HUES48 (cell line): ENCODE data around the gene GP1BB.
A peak's percentile ranks its signal among the peaks of the same experiment; 100 is the strongest.

ENCODE experiments used
- H3K27ac ChIP-seq: one replicate; pipeline ENCODE4 v1.7.0; 2013; ENCODE audit warnings: low read depth, low read length, inconsistent platforms
- H3K27me3 ChIP-seq: 2 replicates; pipeline ENCODE4 v1.6.1; 2013; ENCODE audit warnings: mild to moderate bottlenecking, low read length; ENCODE audit not compliant: control insufficient read depth, insufficient read depth
- H3K36me3 ChIP-seq: 2 replicates; pipeline ENCODE4 v1.6.1; 2013; ENCODE audit warnings: low read length; ENCODE audit not compliant: control insufficient read depth, insufficient read depth
- H3K4me1 ChIP-seq: 2 replicates; pipeline ENCODE4 v1.6.1; 2013; ENCODE audit warnings: mild to moderate bottlenecking, low read length; ENCODE audit not compliant: control insufficient read depth, insufficient read depth
- H3K4me3 ChIP-seq: 2 replicates; pipeline ENCODE4 v1.5.1; 2013; ENCODE audit warnings: mild to moderate bottlenecking, low read depth, low read length
- H3K9ac ChIP-seq: 2 replicates; pipeline ENCODE4 v1.6.1; 2013; ENCODE audit warnings: mild to moderate bottlenecking, low read depth, low read length, moderate library complexity
- H3K9me3 ChIP-seq: 2 replicates; pipeline ENCODE4 v1.6.1; 2013; ENCODE audit warnings: low read length; ENCODE audit not compliant: control insufficient read depth, insufficient read depth

GP1BB gene

DNA sequence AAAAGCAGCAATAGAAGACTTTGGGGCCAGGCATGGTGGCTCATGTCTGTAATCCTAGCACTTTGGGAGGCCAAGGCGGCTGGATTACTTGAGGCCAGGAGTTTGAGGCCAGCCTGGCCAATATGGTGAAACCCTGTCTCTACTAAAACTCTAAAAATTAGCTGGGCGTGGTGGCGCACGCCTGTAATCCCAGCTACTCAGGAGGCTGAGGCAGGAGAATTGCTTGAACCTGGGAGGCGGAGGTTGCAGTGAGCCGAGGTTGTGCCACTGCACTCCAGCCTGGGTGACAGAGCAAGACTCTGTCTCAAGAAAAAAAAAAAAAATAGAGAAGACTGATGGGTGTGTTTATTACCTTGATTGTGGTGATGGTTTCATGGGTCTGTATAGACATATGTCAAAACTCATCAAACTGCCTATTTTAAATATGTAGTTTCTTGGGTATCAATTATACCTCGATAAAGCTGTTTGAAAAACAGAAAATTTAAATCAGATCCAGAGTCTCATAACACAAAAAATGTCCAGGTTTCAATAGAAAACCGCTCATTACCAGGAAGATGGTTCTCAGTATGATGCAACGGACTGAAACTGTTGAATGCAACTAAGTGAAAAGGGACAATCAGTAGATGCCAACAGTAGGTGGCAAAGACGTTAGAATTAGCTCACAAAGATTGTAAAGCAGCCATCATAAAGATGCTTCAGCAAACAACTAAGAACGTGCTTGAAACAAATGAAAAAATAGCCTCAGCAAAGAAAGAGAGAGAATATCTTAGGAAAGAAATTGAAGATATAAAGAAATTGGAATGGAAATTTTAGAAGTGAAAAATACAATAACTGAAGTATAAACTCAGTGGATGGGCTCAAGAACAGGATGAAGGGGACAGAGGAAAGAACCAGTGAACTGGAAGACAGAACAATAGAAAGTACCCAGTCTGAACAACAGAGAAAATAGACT is 42.2 kb upstream of the GP1BB start:
- Histone ChIP-seq H3K4me1 (peaks cover 3% of the 10 kb centered on the region; the same call in 1 of the 2 replicates), H3K36me3 (no peaks in the 10 kb centered on the region), H3K27ac (no peak overlapping the region), H3K9me3 (no peaks in the 10 kb centered on the region), H3K27me3 (no peaks in the 10 kb centered on the region; the same call in 1 of the 2 replicates), H3K9ac (no peak overlapping the region), H3K4me3 (no peak overlapping the region)

DNA sequence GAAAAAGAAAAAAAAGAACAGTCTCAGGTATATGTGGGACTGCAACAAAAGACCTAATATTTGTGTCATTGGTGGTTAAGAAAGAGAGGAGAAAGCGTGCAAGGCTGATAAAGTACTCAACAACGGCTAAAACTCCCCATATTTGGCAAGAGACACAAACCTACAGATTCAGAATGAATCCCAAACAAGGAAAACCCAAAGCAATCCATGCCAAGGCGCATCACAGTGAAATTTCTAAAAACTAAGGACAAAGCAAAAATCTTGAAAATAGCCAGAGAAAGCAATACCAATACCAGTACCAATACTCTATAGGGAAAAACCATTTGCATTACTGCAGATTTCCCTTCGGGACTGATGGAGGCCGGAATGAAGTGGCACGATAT is 41.5 kb upstream of the GP1BB start:
- H3K36me3 ChIP-seq: no peaks in the 10 kb centered on the region
- no peaks in the 10 kb centered on the region; the same call in 1 of the 2 replicates for H3K27me3 ChIP-seq
- no peak overlapping the region for H3K9ac ChIP-seq
- H3K9me3 ChIP-seq: no peaks in the 10 kb centered on the region
- H3K4me3 ChIP-seq: no peak overlapping the region
- peaks cover 3% of the 10 kb centered on the region; the same call in 1 of the 2 replicates for H3K4me1 ChIP-seq
- no peak overlapping the region for H3K27ac ChIP-seq

DNA sequence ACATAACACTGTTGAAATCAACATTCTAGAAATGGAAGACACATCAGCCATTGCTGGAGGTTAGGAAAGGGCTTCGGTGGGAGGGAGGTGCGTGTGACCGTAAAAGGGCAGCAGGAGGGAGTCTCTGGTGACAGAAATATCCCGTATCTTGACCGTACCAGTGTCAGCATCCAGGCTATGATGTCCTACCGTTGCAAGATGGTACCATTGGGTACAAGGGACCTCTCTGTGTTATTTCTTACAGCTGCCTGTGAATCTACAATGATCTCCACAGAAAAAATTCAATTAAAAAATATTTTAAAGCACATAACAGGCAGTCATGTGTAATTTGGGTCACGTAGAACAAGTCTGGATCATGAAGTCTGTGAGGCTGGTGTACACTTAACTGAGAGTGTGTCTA is 36.4 kb upstream of the GP1BB start:
- no peaks in the 10 kb centered on the region for H3K9me3 ChIP-seq
- H3K27ac ChIP-seq: no peak overlapping the region
- H3K4me1 ChIP-seq: peaks cover 10% of the 10 kb centered on the region
- no peak overlapping the region for H3K9ac ChIP-seq
- H3K27me3 ChIP-seq: no peaks in the 10 kb centered on the region
- no peaks in the 10 kb centered on the region for H3K36me3 ChIP-seq
- H3K4me3 ChIP-seq: no peak overlapping the region

DNA sequence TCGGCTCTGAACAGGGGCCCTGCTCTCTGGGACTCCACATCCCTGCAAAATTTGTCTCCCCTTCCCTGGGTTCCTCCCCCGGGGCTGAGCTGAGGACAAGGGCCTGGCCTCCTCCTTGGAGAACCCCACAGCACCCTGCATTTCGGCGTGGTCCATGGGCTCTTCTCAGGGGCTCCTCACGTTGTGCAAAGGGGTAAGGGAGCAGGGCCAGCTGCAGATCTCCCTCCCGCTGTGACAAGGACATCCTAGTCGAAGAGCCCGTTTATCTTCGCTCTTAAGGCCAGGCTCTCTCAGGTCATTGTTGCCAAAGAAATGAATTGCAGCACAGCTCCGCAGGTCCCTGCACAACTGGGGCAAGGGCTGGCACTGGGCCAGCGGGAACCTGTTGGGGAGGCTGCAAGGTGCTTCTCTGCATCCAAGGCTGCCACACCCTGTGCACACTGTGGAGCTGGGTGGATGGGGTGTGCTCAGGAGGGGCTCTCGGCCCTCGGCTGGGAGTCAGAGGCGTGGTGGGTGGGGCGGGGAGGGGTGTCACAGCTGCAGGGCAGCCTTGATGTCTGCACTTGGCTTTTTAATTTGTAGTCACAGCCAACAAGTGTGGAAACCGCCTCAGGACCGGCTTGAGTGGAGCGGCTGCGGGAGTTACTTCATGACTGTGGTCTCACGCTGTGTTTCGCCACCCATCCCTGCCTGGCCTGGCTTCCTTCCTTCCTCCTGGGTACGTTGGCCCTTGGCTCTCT is 35.6 kb upstream of the GP1BB start:
- no peak overlapping the region for H3K4me3 ChIP-seq
- H3K4me1 ChIP-seq: peaks cover 14% of the 10 kb centered on the region
- no peaks in the 10 kb centered on the region for H3K36me3 ChIP-seq
- H3K9me3 ChIP-seq: no peaks in the 10 kb centered on the region
- no peak overlapping the region for H3K27ac ChIP-seq
- no peak overlapping the region for H3K9ac ChIP-seq
- no peaks in the 10 kb centered on the region for H3K27me3 ChIP-seq

DNA sequence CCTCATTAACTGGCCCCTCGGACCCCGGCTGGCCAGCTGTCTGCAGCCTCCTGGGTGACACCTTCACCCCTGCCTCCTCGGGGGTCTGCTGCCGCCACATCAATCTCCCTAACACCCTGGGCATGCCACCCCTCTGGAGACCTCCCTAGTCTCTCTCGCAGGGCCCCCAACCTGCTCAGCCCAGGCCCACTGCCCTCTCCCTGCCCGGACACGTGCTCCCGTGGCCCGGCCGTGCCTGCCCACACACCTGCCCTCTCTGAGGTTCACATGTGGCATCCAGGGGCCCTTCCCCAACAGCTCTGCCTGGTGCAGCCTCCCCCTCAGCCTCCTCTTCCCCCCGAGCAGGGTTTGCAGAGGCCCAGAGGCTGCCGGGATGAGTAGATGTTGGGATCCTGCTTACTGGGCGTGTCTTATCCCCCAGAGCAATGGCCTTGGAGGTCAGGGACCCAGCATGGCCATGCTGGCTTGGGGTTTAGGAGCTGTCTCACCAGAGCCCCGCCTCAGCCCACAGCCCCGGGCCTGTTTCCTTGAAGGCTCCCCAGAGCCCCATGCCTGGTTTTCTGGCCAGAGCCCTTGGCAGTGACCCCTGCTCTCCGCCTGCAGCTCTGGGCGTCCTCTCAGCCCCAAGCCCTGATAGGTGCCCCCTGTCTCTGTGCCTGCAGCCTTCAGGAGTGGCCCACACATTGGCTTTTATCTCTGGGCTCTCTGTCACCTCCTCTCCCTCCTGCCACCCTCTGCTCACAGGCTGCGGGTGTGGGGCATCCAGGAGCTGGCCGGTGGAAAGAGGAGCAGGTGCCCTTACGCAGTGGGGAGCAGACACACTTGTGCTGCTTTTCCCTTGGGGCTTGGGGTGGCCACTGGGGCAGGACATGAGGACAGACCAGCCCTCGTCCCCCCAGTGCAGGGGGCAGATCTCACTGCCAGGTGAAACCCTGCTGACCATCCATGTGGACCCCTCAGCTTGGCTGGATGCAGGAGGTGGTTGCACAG is 34.7 kb upstream of the GP1BB start:
- no peaks in the 10 kb centered on the region for H3K9me3 ChIP-seq
- H3K4me1 ChIP-seq: peaks cover 14% of the 10 kb centered on the region
- no peak overlapping the region for H3K27ac ChIP-seq
- H3K4me3 ChIP-seq: no peak overlapping the region
- no peak overlapping the region for H3K9ac ChIP-seq
- H3K36me3 ChIP-seq: no peaks in the 10 kb centered on the region
- no peaks in the 10 kb centered on the region for H3K27me3 ChIP-seq

DNA sequence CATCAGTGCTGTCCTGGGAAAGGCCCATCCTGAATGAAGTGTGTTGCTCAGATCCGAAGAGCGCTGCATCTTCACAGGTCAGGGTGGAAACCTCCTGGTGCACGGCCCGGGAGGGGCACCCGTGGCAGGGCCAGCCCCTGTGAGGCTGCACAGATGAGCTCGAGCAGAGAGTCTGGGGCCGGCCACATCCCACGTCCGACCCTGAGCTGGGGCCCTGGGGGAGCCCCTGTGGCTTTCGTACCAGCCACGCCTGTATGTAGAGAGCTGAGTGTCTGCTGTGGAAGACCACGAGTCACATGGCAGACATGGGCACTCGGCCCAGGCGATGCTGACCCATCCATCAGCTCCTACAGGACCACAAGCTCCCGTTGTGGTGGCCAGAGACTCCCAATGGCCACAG is 33.9 kb upstream of the GP1BB start:
- Histone ChIP-seq H3K27me3 (no peaks in the 10 kb centered on the region), H3K36me3 (no peaks in the 10 kb centered on the region), H3K4me3 (no peak overlapping the region), H3K4me1 (peaks cover 14% of the 10 kb centered on the region), H3K9me3 (no peaks in the 10 kb centered on the region), H3K9ac (no peak overlapping the region), H3K27ac (no peak overlapping the region)

DNA sequence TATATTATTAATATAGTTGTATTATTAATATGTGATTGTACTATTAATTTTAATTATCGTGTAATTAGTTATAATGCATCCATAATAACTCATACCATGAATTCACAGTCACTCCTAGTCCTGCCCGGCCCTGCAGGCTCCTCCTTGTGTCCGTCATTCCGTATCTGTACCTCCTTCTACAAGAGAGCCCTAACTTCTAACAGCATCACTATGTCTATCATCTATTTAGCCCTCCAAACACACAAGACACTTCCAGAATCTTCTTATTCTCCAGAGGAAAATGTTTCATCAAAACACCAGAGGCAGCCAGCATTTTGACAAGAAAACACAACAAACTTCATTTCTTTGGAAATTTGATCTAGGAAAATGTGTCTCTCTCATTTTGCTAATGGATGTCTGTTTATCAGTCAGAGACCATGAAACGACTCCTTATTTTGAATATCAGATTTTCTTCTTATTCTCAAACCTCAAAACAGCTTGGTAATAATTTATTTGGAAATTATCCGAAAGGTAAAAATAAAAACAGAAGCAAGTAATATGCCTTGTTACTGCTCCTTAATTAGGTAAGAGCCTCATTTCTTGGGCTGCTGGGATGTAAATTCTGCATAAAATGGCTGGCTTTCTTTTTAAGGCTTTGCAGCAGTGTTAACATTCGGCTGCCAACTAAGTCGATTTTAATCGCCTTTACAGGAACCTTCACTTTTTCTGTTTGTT is 32.2 kb upstream of the GP1BB start:
- Histone ChIP-seq H3K27ac (peak overlapping the region; percentile 25), H3K9me3 (no peaks in the 10 kb centered on the region), H3K4me1 (peaks cover 14% of the 10 kb centered on the region), H3K36me3 (no peaks in the 10 kb centered on the region), H3K9ac (no peak overlapping the region), H3K27me3 (no peaks in the 10 kb centered on the region), H3K4me3 (no peak overlapping the region)

DNA sequence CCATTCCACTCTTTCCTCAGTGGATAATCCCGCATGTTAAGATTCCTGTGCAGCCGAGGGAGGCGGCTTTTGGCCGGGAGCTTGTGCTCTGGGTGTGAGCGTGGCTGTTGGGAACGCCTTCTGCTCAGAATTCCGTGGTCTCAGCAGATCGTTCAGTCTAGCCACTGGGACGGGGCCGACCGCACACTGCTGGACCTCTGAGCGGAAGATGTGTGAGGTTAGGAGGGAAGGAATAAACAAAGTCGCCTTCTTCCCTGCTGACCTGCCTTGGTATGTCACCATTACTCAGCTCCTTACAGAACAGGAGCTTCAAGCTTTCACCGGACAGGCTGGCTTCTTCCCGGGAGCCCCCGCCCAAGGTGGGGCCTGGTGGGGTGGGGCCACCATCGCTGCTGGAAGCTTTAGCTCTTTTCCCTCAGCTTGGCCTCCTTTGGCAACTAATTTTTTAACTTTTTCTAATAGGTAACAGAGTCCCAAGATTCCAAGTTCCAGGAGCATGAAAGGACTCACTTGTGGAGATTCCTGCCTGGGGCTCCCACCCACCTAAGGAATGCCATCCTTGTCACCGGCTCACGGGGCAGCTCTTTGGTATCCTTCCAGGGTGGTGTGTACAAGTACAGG is 31.5 kb upstream of the GP1BB start:
- no peaks in the 10 kb centered on the region for H3K36me3 ChIP-seq
- H3K9me3 ChIP-seq: no peaks in the 10 kb centered on the region
- H3K4me3 ChIP-seq: no peak overlapping the region
- H3K27me3 ChIP-seq: no peaks in the 10 kb centered on the region
- peak overlapping the region; percentile 25 for H3K27ac ChIP-seq
- peaks cover 14% of the 10 kb centered on the region for H3K4me1 ChIP-seq
- no peak overlapping the region for H3K9ac ChIP-seq

DNA sequence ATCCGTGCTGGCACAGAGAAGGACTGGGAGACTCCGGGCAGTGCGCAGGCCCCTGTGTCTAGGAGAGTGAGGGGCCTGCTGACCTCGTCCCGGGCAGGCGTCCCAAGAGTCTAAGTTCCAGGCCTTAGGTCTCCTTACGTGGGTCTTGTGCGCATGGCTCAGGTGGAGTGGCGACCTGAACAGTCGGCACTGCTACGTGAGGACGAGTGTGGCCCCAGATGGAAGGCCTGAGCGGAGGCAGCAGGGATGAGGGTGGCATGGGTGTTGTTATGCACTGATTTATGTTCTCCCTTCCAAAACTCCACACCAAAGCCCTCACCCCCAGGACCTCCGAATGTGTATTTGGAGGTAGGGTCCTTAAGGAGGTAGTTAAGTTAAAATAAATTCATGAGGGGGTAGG is 29.8 kb upstream of the GP1BB start:
- Histone ChIP-seq H3K27ac (no peak overlapping the region), H3K4me1 (peaks cover 14% of the 10 kb centered on the region), H3K36me3 (no peaks in the 10 kb centered on the region), H3K9ac (no peak overlapping the region), H3K27me3 (no peaks in the 10 kb centered on the region), H3K9me3 (no peaks in the 10 kb centered on the region), H3K4me3 (no peak overlapping the region)
